Cerebellar nuclear complex (tissue), 1 donor: Measurements from ENCODE around the gene EMX1.
"Not testable (repeated sequence)": the region's sequence is repeated elsewhere in the genome, so short reads cannot be mapped to it uniquely, and the experiment has no call there.

ENCODE experiments used
- DNase-seq, 2 experiments: peaks; one replicate each; lab custom pipeline; 2025; lab: John Stamatoyannopoulos, UW

Gene EMX1

GRCh38 chr2:72900191-72900825 lies 17.0 kb upstream of the EMX1 start:
- no peak for DNase-seq

DNA sequence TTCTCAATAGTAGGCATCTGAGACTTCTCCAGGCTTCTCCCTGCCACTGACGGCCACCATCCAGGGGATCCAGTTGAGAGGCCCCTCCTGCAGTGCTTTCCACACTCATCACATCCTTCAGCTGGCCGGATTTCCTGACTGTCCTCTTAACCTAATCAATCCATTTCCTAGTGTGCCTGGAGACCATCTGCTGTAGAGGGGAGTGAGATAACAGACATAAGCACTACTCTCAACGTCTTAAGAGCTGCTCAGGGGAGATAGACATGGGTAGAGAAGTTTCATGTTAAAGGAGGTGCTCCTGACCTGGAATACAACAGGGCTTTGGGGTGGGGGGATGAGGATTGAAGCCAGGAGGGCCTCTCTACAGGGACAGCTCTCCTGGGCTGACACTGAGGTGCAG lies 15.9 kb upstream of the EMX1 start:
- no peak for DNase-seq

DNA sequence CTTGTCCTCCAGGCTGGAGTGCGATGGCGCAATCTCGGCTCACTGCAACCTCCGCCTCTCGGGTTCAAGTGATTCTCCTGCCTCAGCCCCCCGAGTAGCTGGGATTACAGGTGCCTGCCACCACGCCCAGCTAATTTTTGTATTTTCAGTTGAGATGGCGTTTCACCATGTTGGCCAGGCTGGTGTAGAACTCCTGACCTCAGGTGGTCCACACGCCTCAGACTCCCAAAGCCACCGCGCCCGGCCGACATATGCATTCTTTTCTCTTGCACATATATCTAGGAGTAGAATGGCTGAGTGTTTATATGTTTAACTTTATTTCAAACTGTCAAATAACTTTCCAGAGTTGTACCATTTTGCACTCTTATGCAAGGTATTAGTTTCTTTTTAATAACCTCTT lies 9.9 kb upstream of the EMX1 start:
- not testable (repeated sequence) for DNase-seq

DNA sequence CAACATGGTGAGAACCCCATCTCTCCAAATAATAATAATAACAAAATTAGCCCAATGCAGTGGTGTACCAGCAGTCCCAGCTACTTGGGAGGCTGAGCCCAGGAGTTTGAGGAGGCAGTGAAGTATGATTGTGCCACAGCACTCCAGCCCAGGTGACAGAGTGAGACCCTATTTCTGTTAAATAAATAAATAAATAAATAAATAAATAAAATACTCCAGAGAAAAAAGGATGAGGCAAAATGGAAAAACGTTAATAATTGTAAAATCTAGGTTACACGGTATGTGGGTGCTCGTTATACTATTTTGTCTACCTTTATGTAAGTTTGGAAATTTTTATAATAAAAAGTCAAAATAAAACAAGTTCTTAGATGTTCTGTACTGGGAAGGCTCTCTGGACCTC lies 8.6 kb upstream of the EMX1 start:
- DNase-seq: no peak

DNA sequence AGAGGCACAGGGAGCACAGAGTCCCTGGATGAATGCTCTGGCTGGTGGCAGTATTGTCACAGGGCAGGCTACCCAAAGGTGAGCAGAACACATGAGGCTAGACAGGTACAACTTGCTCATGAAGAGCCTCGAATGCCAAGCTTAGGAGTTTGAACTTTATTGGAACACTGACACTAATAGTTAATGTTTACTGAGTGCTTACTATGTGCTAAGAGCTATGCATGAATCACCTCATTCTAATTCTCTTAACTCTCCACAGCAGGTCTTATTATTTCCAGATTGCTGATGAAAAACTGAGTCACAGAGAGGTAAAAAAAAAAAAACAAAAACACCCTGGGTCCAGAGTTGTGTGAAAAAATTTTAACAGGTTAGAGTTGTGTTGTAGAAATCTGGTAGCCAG lies 6.1 kb upstream of the EMX1 start:
- DNase-seq: no peak

DNA sequence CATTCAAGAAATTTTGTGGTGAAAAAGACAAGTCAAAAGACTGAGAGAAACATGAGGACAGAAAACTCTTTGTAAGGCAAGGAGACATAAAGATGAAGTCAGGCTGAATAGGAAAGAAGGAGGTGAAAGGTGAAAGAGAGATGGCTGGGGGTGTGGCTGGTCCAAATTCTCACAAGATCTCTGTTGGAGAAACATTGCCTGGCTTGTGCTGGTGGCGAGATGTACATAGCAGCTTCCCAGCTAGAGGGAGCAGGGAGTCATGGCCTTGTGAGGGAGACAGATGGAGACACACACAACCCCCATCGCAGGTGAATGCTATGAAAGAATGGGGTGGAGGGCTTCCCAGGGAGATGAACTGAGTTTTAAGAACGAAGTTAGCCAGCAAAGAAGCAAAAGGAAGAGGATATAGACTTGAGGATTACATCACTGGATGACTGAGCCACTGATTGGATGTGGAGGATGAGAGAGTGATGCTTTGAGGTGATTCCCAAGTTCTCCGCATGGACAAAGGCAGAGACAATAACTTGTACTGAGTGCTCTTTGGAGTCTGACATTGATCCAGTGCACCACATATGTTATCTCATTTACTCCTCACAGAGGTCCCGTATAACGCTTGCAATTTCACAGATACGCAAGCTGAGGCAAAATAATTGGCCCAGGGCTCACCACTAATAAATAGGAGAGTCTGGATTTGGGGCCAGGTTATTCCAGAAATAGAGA lies 3.7 kb upstream of the EMX1 start:
- DNase-seq: no peak

DNA sequence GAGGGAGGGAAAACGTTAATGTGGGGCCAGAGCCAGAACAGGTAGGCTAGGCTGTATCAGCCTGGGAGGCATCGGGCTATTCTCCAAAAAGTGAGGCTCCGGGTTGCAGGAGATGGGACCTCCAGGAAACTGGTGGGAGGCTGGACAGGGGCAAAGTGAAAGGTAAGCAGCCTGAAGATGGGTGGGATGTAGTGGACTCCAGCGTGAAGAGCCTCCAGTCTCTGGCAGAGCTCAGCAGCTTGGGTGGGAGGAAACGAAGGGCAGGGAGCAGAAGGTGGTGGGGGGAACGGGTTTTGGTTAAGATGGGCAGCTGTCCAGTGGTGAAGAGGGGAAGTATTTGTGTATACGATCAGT lies 3.1 kb upstream of the EMX1 start:
- DNase-seq: no peak

GRCh38 chr2:72914589-72915319 lies 2.6 kb upstream of the EMX1 start:
- DNase-seq: no peak

DNA sequence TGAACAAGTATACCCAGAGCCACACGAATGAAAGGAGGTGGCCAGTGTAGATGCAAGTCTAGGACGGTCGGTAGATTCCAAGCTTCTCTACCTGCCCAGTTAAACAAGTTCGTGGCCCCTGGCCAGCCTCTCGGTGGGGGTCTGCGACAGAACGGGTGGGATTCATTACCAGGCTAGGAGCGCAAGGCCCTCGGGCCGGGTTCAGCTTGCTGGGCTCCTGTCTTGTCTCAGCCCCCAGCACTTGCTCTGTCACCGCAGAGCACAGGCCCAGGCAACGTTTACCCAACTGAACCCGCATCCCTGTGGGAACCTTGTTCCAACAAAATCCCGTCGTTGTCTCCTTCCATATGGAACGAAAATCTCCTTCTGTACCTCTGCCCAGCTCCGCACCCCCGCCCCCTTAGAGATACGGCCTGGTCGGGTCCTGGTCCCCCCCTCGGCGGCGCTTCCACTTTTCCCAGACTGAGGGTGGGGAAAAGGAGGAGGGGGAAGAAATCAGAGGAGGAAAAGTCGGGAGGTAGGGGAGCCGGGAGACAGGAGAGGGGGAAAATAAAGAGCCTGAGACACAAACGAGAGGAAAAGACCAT lies 1.9 kb upstream of the EMX1 start:
- no peak for DNase-seq

- DNase-seq: no peak
Measured at GRCh38 chr2:72915907-72916742, 1.2 kb upstream of the EMX1 start.

GRCh38 chr2:72916743-72917137 lies 579 bp upstream of the EMX1 start:
- no peak for DNase-seq

DNA sequence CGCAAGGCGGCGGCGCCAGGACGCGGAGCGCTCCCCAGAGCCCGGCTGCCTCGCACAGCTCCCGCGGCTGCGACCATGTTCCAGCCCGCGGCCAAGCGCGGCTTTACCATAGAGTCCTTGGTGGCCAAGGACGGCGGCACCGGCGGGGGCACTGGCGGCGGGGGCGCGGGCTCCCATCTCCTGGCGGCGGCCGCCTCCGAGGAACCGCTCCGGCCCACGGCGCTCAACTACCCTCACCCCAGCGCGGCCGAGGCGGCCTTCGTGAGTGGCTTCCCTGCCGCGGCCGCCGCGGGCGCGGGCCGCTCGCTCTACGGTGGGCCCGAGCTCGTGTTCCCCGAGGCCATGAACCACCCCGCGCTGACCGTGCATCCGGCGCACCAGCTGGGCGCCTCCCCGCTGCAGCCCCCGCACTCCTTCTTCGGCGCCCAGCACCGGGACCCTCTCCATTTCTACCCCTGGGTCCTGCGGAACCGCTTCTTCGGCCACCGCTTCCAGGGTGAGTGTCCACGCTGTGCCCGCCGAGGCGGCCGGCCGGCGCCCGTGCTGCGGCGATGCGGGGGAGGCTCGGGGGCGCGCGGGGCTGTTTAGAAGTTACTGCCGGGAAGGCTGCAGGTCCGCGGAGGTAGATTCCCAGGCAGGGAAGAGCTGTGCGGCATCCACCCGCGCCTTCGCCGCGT lies 696 bp downstream of the EMX1 start:
- no peak for DNase-seq

GRCh38 chr2:72919414-72920317 lies 2.3 kb downstream of the EMX1 start:
- no peak for DNase-seq

DNA sequence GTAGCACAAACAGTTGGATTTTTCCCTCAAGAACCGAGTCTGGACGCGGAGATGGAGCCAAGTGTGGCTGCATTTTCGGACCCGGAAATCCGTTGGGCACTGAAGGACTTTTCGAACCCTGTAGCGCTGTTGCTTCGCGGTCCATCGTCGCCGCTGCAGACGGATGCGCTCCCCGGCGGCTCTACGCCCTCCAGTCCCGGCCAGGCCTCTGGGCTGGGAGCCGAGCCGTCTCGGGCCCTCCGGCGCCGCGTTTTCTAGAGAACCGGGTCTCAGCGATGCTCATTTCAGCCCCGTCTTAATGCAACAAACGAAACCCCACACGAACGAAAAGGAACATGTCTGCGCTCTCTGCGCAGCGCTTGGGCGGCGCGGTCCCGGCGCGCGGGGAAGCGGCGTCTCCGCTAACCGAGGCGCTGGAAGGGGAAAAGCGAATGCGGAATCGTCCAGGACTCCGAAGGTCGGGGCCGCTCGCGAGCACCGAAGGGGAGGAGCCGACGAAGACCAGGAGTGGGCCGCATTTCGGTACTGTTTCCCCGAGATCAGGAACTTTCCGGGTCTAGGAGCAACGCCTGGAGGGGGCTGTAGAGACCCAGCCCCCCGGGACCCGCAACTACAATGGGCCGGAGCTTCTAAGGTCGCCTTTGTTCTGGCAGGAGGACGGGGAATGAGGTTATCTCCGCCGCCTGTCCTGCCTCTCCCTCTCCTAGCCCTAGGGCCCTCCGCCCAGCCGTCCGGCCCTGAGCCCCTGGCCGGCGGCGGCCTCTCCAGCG lies 3.2 kb downstream of the EMX1 start:
- no peak for DNase-seq

- no peak for DNase-seq
Measured at GRCh38 chr2:72921088-72921851, 4.0 kb downstream of the EMX1 start.

GRCh38 chr2:72921853-72922252 lies 4.5 kb downstream of the EMX1 start:
- DNase-seq: no peak

GRCh38 chr2:72923833-72924352 lies 6.6 kb downstream of the EMX1 start:
- DNase-seq: no peak

- DNase-seq: no peak
Measured at GRCh38 chr2:72924353-72925240, 7.3 kb downstream of the EMX1 start.
